Cortex of kidney (tissue), 1 donor: ENCODE results near the gene ELP2.
"Not testable (repeated sequence)": the region's sequence is repeated elsewhere in the genome, so short reads cannot be mapped to it uniquely, and the experiment has no call there.

Source experiments
- DNase-seq: peaks from one replicate; lab custom pipeline; 2025; lab: John Stamatoyannopoulos, UW

Gene ELP2, protein sequence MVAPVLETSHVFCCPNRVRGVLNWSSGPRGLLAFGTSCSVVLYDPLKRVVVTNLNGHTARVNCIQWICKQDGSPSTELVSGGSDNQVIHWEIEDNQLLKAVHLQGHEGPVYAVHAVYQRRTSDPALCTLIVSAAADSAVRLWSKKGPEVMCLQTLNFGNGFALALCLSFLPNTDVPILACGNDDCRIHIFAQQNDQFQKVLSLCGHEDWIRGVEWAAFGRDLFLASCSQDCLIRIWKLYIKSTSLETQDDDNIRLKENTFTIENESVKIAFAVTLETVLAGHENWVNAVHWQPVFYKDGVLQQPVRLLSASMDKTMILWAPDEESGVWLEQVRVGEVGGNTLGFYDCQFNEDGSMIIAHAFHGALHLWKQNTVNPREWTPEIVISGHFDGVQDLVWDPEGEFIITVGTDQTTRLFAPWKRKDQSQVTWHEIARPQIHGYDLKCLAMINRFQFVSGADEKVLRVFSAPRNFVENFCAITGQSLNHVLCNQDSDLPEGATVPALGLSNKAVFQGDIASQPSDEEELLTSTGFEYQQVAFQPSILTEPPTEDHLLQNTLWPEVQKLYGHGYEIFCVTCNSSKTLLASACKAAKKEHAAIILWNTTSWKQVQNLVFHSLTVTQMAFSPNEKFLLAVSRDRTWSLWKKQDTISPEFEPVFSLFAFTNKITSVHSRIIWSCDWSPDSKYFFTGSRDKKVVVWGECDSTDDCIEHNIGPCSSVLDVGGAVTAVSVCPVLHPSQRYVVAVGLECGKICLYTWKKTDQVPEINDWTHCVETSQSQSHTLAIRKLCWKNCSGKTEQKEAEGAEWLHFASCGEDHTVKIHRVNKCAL

DNA sequence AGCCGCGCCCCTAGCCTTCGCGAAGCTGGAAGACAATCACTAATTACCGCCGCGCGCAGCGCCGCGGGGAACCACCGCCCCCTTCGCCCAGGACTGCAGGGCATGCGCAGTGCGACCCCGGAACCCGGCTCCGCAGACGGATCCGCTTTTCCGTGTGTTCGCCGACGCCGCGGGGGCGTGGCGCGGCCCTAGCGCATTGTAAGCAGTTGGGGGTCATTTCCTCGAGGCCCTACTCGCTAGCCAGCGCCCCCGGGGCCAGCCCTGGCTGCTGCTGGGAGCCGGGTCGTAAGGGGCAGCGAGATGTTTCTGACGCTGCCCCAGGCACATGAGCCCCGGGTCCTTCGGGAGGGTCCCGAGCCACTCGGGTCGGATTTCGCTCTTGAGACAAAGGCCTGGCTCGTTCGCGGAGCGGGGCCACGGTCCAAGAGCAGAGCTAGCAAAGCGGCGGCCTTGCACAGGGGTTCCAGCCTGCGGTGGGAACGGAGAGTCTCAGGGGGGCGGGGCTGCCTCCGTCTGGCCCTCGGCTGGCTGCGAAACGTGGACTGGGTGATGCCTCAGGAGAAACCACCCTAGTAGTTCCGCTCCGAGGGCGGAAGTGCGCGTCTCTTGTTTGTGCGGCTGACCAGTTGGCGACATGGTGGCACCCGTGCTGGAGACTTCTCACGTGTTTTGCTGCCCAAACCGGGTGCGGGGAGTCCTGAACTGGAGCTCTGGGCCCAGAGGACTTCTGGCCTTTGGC is at the start of gene ELP2, which contains the start of gene SLC39A6:
TSS of gene ELP2 (plus strand) at position 600 of the 739 bp plus-strand sequence. CDS start at position 635, 35 bp downstream.
TSS of gene SLC39A6 (minus strand) at position 41 of the 739 bp plus-strand sequence. CDS start 2,333 bp downstream, outside the sequence.
- DNase-seq = peak; percentile 42

DNA sequence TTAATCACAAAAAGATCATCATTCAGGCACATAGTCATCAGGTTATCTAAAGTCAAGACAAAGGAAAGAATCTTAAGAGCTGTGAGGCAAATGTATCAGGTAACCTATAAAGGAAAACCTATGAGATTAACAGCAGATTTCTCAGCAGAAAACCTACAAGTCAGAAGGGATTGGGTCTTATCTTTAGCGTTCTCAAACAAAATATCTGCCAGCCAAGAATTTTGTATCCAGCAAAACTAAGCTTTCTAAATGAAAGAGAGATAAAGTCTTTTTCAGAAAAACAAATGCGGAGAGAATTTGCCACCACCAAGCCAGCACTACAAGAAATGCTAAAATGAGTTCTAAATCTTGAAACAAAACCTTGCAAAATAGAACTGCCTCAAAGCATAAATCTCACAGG is 48.6 kb upstream of the ELP2 start:
- not testable (repeated sequence) for DNase-seq

DNA sequence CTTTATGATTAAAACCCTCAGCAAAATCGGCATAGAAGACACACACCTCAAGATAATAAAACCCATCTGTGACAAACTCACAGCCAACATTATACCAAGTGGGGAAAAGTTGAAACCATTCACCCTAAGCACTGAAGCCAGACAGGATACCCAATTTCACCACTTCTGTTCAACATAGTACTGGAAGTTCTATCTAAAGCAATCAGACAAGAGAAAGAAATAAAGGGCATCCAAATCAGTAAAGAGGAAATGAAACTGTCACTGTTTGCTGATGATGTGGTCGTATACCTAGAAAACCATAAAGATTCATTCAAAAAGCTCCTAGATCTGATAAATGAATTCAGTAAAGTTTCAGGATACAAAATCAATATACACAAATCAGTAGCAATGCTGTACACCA is 46.0 kb upstream of the ELP2 start:
- DNase-seq = no peak

DNA sequence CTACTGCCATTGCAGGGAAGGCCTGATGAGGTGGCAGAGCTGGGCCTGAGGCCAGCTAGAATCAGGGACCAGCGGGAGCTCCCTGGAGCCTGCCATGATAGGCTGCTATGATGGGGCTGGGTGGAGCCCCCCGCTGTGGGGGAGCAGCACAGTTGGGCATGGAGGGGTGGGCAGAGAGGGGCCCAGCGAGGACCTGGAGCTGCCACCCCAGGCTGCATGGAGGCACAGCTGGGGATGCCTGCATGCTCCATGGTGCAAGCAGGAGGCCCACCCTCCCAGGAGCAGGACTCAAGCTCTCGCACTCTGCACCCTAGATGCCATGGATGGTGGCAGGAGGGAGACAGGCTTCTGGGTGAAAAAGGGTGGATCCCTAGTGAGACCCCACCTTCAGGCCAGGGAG is 44.5 kb upstream of the ELP2 start:
- no peak for DNase-seq

DNA sequence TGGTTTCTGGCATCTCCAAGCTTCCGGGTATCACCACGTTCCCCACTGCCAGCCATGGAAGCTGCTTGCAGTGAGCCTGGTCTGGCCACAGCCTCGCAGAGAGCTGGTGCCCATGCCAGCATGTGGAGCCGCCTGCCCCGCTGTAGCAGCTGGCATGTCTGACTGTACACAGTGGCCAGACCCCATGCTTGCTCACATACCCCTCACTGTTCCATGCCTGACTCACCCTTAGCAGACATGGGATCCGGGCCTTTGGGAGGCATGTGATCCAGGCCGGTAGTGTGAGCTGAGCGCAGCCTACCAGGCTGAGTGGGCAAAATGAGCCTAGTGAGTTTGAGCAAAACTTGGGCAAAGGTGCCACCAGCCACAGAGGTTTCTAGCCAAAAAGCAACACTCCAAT is 43.5 kb upstream of the ELP2 start:
- DNase-seq = no peak

DNA sequence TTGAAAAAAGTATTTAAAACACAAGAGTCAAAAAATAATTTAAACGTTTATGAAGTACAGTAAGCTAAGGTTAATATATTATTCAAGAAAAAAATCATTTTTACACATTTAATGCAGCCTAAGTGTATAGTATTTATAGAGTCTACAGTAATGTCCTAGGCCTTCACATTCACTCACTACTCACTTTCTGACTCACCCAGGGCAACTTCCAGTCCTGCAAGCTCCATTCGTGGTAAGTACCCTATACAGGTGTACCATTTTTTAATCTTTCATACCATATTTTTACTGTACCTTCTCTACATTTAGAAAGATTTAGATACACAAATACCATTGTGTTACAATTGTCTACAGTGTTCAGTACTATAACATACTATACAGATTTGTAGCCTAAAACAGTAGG is 41.4 kb upstream of the ELP2 start:
- no peak for DNase-seq

DNA sequence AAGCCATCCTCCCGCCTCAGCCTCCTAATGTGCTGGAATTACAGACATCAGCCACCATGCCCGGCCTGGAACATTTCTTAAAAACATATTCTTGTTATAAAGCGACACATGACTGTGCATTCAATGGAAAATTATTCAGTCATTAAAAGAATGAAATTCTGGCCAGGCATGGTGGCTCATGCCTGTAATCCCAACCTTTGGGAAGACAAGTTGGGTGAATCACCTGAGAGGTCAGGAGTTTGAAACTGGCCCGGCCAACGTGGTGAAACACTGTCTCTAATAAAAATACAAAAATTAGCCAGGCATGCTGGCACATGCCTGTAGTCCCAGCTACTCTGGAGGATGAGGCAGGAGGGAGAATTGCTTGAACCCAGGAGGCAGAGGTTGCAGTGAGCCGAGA is 40.7 kb upstream of the ELP2 start:
- DNase-seq = no peak

DNA sequence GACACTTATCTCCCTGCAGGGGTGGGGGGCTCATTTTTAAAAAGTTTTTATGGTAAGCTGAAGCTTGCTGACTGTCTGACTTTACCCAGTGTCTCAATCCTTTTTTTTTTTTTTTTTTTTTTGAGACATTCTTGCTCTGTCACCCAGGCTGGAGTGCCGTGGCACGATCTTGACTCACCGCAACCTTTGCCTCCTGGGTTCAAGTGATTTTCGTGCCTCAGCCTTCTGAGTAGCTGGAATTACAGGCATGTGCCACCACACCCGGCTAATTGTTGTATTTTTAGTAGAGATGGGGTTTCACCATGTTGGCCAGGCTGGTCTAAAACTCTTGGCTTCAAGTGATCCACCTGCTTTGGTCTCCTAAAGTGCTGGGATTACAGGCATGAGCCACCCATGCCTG is 37.6 kb upstream of the ELP2 start:
- DNase-seq = not testable (repeated sequence)

DNA sequence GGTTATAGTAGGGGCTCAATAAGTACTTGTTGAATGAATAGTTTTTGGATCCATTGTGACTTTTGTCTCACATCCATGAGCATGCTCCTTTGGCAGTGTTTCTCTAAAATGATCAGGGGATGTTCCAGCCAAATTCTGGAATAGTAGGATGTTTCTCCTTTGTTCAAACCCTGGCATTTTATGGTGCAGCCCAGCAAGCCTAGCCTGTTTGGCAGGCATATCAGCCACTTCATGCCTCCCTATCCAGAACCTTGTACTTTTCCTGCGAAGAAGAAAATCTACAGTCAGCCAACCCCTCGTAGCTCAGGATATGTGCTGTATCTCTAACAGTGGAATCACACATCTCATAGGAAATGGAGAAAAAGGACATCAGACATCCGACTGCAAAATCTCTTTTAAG is 35.3 kb upstream of the ELP2 start:
- no peak for DNase-seq

DNA sequence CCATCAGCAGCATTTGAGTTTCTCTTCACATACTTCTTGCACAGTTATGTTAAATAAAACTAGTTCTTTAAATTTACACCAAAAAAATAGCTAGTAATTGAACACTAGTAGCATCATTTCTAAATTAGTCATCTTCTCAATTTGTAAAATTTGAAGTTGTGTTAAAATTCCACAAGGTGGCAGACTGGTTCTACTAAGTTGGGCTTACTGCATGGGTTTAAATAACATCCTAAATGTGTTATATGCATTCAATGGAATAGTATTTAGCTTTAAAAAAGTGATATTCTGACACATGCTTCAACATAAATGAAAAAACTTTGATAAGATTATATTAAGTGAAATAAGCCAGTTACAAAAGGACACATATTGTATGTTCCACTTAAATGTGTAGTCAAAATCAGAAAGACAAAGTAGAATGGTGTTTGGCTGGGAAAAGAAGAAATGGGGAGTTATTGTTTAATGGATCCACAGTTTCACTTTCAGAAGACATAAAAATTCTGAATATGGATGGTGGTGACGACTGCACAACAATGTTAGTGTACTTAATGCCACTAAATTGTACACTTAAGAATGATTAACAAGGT is 33.7 kb upstream of the ELP2 start:
- no peak for DNase-seq

DNA sequence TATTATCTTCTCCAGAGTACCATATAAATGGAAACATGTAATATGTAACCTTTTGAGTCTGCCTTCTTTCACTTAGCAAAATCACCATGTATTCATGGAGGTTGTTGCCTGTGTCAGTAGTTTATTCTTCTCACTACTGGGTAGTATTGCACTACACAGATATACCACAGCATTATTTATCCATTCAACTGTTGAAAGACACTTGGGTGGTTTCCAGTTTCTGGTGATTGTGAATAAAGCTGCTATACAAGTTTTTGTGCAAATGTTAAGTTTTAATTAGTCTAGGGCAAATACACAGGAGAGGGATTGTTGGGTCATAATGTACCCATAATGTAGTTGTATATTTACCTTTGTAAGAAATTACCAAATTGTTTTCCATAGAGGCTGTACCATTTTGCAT is 32.7 kb upstream of the ELP2 start:
- DNase-seq = no peak

DNA sequence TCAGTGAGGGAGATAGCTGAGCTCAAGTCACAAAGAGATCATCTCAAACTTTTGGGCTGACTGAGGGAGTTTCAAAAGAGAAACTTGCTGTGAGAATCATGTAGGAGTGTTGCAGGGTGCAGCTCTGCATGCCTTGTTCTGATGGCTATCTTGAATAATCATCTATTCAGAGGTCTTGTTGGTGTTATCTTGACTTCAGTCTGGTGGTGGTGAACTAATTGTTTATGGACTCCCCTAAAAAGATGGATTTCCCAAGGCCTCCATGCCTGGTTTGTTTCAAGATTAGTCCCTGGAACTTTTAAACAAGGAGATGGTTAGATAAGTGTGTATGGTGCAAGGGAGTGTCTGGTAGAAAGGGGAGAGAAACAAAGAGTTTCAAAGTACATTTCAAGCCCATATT is 30.4 kb upstream of the ELP2 start:
- DNase-seq = no peak

DNA sequence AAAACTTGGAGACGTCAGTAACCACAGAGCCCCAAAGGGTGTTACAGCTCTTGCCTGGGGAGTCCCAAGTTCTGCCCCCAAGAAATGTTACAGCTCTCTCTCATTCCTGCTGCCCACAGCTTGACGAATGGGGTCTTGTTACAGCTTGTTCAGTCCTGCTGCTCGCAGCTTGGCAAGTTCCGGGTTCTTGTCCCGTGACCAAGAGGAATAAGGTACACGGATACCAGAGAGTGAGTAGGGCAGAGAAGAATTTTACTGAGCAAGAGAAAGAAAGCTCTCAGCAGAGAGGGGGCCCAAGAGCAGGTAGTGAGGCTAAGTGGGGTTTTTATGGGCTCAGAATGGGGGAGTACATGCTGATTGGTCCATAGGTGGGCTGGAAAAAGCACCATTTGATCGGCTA is 27.8 kb upstream of the ELP2 start:
- no peak for DNase-seq

DNA sequence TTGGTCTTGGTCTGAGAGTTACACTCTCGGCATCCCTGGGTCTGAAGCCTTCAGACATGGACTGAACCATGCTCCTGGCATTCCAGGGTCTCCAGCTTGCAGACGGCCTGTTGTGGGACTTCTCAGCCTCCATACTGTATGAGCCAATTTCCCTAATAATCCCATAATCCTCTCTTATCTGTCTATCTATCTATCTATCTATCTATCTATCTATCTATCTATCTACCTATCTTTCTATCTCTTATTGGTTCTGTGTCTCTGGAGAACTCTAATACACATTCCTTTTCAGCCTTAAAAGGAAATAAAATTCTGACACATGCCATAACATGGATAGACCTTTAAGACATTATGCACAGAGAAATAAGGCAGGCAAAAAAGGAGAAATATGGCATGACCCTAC is 24.9 kb upstream of the ELP2 start:
- DNase-seq = no peak

DNA sequence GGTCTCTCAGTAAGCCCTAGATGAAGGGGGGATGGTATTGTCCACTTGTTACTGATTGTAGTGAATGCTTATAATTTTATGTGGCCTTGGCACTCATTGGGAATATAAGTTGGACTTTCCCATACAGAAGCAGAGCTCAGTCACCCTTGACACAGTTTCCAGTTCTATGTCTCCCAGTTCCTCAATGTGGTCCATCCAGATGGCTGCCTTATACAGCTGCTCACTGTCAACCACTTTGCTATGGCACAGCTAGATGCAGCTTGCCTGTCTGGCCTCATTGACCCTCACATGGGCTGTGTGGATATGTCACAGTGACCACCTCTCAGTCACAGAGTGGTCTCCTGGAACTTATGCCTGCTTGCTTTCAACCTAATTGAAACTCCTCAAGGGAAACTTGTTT is 22.2 kb upstream of the ELP2 start:
- no peak for DNase-seq

DNA sequence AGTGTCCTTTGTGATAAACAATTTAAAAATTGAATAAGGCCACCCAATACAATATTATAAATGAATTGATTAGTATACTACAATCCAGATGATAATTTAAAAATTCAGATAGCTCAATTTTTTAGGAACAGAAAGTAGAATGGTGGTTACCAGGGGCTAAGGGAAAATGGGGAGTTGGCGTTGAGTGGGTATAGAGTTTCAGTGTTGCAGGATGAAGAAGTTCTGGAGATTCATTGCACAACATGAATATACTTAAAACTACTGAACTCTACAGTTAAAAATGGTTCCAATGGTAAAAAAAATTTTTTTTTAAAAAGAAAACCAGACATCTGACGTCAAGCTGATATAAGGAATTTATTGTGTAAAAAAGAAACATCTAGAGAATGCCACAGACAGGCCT is 21.5 kb upstream of the ELP2 start:
- DNase-seq = no peak

DNA sequence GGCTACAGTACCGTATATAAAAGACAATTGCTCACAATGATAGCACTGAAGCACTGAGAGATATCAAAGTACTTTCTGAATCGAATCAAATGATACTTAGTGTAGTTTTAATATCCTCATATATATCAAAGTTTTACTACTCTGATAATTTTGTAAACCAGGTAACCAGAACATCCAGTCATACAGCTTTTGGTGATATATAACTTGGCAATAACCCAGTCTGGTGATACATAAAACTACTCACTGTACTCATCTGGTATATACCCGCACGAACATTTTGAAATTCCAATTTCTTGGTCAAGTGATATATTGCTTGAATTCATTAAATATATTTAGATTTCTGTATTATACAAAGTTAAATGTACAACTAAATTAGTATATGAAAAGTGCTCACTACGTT is 21.1 kb upstream of the ELP2 start:
- DNase-seq = no peak

DNA sequence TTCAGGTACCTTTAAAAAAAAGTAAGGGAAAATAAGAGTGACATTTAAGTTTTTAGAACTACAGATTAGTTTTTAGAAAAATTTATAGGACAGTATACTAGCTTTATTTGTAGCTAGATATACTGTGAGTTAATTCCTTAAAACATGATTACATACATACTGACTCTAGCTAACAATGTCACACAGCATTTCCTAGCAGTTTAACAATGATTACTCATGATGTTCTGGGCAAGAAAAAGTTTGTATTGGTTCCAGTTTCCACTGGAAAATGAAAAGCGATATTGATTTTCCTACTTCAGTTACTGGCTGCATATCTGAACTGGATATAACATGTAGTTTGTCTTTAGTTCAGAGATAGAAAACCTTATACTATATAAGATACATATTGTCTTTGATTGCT is 20.0 kb upstream of the ELP2 start:
- DNase-seq = no peak

DNA sequence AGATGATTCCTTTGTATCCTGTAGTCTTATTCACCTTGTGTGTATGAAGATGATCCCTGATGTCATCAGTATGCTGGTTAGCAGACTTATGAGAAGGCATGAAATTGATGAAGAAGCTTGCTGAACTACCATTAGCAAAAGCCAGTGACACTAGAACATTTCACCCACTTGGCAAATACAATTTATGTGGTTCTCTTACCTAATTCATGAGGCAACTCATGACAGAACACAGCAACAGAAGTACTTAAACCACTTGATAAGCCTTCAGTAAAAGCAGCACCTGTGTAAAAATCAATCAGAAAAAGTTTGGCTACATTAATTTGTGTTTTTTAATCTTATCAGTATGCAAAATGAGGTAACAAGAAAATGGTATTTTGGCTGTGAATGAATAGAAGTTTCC is 17.4 kb upstream of the ELP2 start:
- DNase-seq = no peak

DNA sequence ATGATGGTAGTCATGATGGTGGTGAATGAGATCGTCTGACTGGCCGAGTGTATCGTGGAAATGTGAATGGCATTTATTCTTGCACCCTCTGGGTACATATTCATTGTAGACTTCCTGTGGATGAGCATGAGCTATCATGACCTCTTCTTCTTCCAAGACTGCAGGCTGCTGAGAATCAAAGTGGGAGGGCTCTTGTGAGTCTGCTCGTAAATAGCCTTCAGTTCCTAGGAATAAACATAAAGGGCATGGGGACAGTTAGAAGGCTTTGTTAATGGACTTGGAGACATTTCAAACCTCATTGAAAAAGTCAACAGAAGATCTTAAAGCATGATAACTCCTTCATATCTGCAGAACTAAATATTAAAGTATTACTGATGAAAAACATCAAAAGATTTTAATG is 15.4 kb upstream of the ELP2 start:
- no peak for DNase-seq

DNA sequence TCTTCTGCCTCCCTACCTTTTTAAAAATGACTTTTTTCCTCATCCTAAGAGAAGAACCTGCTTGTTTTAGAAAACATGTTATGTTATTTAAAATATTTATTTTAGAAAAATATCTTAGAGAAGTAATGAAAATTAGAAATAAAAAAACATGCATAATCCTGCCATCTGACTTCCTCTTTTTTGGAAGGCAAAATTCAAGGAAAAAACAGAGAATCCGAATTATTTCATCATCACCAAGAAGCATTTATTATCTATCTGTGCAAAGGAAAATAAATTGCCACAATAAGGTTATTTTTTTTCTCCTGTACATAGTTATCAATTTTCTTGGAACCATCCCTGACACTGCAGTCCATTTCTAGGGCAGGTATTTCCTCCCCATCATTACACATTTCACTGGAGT is 15.0 kb upstream of the ELP2 start:
- no peak for DNase-seq

DNA sequence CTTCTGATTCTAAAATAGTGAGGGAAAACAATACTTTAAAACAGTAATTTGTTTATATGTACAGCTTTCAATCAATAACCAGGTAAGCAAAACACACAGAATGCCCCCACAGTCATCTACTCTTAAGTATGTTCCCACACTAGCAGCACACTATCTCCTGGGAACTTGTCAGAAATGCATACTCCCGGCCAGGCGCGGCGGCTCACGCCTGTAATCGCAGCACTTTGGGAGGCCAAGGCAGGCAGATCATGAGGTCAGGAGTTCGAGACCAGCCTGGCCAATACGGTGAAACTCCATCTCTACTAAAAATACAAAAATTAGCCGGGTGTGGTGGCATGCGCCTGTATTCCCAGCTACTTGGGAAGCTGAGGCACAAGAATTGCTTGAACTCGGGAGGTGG is 12.9 kb upstream of the ELP2 start:
- not testable (repeated sequence) for DNase-seq
